D721Med (cell line): ENCODE measurements around the gene ACTG2.

ENCODE experiments used
- DNase-seq: peaks from one replicate; pipeline ENCODE4 v3.0.0; 2011; ENCODE audit warnings: low spot score; ENCODE audit not compliant: insufficient read length
- FAIRE-seq: peaks from 2 replicates; lab custom pipeline; 2011; peaks lifted over from hg19 to GRCh38; lab: Jason Lieb, UNC
- TF ChIP-seq, protein P1 (sequence below): IDR thresholded peaks from 2 replicates; pipeline ENCODE4 v1.5.1; 2012; ENCODE audit warnings: mild to moderate bottlenecking, control low read depth; ENCODE audit not compliant: insufficient read depth; ENCODE audit errors: missing control alignments

The ACTG2 gene

DNA sequence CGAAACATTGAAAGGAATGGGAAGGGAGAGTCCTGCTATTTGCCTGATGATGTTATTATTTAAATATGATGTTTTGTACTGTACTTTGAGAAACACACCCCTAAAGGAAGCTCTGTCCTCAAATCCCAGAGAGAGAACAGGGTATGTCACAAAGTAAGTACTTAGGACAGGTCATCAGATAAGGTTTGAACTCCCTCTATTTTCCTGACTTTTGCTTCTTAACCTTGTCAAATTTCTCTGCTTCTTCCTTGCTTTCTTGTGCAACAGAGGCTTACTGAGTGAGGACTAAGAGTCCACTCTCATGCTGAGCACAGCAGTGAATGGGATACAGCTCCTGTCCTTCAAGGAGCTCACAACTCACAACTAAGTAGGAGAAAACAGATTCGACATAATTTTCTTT is 37.6 kb downstream of the ACTG2 start:
- TF ChIP-seq, protein P1, sequence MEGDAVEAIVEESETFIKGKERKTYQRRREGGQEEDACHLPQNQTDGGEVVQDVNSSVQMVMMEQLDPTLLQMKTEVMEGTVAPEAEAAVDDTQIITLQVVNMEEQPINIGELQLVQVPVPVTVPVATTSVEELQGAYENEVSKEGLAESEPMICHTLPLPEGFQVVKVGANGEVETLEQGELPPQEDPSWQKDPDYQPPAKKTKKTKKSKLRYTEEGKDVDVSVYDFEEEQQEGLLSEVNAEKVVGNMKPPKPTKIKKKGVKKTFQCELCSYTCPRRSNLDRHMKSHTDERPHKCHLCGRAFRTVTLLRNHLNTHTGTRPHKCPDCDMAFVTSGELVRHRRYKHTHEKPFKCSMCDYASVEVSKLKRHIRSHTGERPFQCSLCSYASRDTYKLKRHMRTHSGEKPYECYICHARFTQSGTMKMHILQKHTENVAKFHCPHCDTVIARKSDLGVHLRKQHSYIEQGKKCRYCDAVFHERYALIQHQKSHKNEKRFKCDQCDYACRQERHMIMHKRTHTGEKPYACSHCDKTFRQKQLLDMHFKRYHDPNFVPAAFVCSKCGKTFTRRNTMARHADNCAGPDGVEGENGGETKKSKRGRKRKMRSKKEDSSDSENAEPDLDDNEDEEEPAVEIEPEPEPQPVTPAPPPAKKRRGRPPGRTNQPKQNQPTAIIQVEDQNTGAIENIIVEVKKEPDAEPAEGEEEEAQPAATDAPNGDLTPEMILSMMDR, result no peak
- DNase-seq (no peak), FAIRE-seq (no peak)

DNA sequence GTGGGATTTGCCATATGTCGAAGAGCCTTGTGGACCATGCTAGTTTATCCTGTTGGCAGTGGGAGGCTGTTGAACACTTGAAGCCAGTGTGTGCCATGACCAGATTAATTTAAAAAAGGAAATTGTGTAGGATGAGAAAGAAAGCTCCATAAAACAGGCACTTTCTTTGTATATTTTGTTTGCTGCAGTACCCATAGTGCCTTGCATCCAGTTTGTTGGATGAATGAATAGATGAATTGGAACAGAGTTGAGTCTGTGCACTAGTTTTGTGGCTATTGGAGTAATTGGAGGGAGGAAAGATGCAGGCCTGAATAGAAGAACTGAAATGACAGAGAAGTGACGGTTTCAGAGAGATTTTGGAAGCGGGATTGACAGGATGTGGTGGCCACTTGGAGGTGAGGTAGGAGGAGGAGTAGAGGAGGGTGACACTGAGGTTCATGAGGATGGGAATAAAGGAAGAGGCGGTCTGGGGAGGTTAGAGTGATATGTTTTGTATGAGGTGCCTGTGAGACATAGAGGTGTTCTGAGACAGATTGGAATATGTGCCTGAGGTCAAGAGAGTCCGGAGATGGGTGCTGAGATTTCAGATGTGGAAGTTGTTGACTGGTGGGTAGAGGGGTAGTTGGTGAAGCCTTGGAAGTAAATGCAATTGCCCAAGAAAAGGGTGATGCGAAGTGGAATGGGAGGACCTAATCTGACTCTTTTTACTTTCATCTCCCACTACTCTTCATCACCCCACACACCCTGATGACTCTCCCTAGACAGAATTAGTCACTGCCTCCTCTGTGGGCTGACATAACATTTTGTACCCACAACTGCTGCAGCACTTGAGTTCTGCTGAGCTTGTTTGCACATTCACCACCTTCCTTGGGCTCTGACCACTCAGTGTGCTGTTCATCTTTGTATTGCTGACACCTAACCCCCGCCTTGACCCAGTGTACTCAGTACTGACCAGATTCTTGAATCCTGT is 39.0 kb downstream of the ACTG2 start:
- DNase-seq (no peak), FAIRE-seq (no peak)
- TF ChIP-seq, protein P1, result no peak

DNA sequence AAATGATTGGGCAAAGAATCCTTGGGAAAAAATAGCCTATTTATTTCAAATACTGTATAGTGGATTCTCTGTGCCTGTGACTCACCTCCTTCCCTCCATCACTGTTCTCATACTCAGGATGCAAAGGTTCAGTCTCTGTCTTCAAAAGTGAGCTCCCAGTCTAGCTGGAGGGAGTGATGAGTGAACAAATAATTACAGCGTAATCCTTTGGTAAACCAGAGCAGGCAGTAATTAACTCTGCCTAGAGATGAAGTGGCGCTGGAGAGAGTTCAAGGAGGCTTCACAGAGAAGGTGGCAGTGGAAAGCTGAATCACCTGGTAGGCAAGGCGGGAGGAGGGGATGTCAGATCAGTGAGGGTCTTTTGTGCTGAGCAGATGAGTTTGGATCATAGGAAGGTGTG is 40.4 kb downstream of the ACTG2 start:
- DNase-seq (peak; percentile 36), FAIRE-seq (no peak)

DNA sequence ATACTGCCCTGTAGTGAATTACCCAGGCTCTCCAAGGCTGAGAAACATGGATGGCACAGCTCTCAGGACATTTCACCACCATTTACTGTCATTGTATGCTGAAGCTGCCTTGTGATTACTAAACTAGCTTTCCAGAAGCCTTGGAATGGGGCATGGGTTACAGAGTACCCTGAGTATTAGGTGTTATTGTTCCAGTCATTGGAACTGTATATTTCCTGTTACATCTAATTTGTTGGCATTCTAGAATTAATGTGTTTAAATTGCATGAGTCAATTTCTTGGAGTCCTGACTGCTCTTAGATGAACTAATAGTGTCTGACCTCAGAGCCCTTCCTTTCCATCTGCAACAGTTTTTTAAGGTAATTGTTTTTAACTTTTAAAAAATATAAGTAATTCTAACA is 42.8 kb downstream of the ACTG2 start:
- FAIRE-seq (no peak), DNase-seq (no peak)
- TF ChIP-seq, protein P1, result no peak

More for the DNA sequence above, 40.4 kb downstream of the ACTG2 start:
- TF ChIP-seq, protein P1, result no peak

DNA sequence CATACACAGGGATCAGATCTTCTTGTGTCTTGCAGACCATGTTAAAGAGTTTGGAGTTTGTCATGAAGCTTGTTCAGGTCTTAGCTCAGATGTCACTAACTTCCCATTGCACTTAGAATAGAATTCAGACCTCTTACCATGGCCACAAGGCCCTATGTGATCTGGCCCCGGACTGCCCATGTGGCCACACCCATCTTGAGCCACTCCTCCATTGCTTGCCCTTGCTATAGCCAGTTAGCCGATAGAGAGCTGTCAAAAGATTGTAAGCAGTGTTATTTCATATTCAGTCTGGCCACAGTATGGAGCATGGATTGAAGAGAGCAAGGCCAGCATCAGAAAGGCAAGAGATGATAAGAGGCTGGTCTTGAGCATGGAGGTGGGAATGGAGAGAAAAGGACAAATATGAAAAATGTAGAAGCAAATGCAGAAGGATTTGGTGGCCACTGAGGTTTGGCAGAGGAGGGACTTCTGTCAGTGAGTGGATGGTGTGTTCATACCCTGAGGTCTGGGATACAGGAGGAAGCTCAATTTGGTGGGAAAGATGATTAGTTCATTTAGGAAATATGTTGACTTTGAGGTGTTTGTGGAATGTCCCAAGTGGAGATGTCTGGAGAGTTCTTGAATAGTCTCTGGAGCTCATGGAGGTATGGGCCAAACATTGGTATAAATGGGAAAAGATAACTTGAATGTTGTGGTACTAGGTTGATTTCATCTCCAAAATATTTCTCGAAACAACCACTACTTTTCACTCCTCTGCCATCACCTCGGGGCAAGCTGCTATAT is 44.5 kb downstream of the ACTG2 start:
- TF ChIP-seq, protein P1, result no peak
- no peak for FAIRE-seq
- DNase-seq, result no peak

DNA sequence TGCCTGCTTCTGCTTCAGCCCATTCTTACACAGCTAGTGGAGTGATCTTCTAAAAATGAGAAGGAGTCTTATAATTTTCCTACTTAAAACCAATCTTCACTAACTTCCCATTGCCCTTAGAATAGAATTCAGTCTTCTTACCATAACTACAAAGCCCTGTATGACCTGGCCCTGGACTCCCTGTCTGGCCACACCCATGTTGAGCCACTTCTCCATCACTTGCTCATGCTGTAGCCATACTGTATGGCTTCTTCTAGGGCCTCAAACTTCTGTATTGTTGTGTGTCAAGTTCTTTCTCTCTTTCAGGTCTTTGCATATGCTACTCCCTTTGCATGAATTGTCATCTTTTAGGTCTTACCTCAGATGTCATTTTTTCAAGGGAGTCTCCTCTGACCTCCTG is 45.1 kb downstream of the ACTG2 start:
- DNase-seq (no peak), FAIRE-seq (no peak)
- TF ChIP-seq, protein P1, result no peak
